ENCODE results near the gene MAFG.

GRCh38 chr17:81884520-81884919 lies 43.0 kb downstream of the MAFG start:
- TF ChIP-seq GATA3 (IDR thresholded peaks at IDR 0.05; ENCODE audit: low read depth, low read length) (no peak), GATA2 (IDR thresholded peaks at IDR 0.05; ENCODE audit: low read depth, low read length) (no peak)
